Measurements from ENCODE around the gene PARVB.
"Not testable (repeated sequence)": the region's sequence is repeated elsewhere in the genome, so short reads cannot be mapped to it uniquely, and the experiment has no call there.

Gene PARVB

GRCh38 chr22:43999378-43999777 is 24.7 kb upstream of the PARVB start:
- no peak for DNase-seq

DNA sequence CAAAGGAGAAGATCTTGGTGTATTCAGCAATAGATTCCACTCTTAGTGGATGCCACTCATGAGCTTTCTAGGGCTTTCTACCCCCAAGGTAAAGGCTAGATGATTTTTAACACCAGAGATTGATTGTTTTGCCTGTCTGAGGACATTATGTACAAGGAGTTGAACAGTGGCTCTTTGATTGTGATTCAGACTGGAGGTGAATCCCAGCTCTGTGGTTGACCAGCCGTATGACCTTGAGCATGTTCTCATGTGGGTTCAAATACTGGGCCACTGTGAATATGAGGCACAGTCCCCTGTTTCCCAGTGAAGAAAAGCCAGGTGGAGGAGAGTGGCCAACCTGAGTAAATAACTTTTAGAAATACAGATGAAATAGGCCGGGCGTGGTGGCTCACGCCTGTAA is 24.0 kb upstream of the PARVB start:
- no peak for DNase-seq

GRCh38 chr22:44001521-44001920 is 22.6 kb upstream of the PARVB start:
- DNase-seq, result no peak

DNA sequence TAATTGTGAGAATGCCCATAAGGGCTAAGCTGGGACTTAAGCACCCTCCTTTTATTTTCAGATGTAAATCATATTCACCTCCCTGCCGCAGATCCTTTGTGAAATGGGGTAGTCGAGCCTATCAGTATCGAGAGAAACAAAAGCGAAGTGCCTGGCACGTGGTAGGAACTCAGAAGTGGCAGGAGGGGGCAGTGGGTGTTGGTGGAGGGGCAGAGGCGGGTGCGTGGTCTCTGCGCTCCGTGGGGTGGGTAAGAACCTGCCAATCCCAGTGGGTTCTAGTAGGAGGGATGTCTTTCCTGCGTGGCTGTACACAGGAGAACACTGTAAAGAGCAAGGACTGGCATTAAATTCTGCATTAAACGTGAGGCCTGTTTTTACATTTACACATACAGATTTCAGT is 21.8 kb upstream of the PARVB start:
- no peak for DNase-seq

DNA sequence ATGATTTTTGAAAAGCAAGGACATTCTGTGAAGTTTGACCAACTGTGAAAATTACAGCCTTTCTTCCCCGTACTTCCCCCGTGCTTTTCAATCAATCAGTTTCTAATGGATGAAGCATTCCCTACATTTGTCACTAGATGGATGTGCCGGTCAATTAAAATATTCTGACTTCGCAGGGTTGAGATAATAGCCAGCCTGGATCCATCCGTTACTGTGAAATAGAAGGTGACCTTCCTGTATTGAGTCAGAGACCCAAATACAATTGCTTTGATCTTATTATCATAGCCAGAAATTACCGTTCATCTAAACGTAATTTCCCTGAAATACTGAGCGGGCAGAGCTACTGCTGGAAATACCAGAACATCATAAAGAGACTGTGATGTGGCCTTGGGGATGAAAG is 21.1 kb upstream of the PARVB start:
- DNase-seq, result no peak

- no peak for DNase-seq
Observed at GRCh38 chr22:44003405-44004103, 20.5 kb upstream of the PARVB start.

- no peak for DNase-seq
Observed at GRCh38 chr22:44004104-44004460, 20.0 kb upstream of the PARVB start.

- DNase-seq, result no peak
Observed at GRCh38 chr22:44005524-44005923, 18.6 kb upstream of the PARVB start.

- no peak for DNase-seq
Observed at GRCh38 chr22:44012162-44012561, 11.9 kb upstream of the PARVB start.

- DNase-seq, result no peak
Observed at GRCh38 chr22:44012591-44012990, 11.5 kb upstream of the PARVB start.

- no peak for DNase-seq
Observed at GRCh38 chr22:44014241-44014640, 9.9 kb upstream of the PARVB start.

DNA sequence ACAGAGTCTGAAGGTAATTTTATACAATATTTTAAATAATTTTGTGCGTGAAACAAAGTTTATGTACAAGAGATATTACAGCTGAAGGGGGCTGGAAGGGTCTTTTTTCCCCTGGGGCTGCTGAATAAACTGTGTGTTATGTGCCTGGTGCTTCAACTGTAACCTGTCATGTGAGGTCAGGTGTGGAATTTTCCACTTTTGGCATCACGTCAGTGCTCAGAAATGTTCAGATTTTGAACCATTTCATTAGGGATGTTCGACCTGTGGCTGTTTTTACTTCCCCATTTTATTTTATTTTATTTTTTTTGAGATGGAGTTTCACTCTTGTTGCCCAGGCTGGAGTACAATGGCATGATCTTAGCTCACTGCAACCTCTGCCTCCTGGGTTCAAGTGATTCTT is 7.5 kb upstream of the PARVB start:
- DNase-seq, result not testable (repeated sequence)

GRCh38 chr22:44018594-44018993 is 5.5 kb upstream of the PARVB start:
- no peak for DNase-seq

GRCh38 chr22:44019416-44019815 is 4.7 kb upstream of the PARVB start:
- DNase-seq, result no peak

DNA sequence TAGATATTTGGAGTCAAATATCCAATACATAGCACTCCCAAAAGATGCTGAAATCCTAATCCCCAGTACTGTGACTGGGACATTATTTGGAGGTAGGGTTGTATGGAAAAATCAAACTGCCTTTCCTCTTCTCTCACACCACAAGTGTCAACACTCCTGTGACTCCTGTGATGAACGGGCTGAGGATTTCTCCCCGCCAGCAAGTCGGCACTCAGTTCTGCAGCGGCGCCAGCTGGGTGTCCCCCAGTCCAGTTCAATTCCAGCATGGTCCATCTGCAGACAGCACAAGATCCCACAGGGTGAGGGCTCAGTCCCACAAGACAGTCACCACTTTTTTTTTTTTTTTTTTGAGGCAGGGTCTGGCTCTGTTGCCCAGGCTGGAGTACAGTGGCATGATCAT is 4.3 kb upstream of the PARVB start:
- DNase-seq, result no peak

GRCh38 chr22:44020981-44021380 is 3.1 kb upstream of the PARVB start:
- DNase-seq, result no peak

DNA sequence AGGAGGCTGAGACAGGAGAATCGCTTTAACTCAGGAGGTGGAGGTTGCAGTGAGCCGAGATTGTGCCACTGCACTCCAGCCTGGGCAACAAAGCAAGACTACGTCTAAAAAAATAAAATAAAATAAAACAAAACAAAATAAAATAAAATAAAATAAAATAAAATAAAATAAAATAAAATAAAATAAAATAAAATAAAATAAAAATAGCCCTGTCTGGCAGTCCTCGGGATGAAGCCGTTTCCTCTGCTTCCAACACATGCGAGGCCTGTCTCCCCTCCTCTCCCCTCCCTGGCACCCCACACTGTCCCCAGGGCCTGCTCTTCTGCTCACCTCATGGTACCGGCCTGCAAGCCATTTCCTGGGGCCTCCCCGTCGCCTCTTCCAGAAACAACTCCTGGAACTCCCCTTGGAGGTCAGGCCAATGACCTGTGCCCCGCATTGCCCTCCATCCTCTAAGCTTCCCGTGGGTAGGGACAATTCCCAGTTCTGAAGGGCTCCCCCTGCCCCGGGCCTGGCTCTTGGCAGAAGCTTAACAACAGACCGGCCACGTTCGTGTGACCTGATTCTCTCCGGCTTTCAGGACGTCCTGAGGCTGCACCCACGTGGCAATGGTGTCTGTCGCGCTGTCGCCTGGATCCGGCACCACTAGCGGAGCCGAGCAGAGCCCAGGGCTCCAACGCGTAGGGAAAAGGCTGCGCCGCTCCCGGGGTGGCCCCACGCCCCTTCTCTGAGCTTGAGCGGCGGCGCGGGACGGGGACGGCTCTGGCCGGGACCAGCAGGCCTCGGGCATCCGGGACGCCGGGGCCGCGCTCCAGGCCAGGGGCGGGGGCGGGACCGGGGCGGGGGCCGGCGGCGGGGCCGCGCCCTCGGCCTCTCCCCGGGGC is 456 bp upstream of the PARVB start:
- no peak for DNase-seq

DNA sequence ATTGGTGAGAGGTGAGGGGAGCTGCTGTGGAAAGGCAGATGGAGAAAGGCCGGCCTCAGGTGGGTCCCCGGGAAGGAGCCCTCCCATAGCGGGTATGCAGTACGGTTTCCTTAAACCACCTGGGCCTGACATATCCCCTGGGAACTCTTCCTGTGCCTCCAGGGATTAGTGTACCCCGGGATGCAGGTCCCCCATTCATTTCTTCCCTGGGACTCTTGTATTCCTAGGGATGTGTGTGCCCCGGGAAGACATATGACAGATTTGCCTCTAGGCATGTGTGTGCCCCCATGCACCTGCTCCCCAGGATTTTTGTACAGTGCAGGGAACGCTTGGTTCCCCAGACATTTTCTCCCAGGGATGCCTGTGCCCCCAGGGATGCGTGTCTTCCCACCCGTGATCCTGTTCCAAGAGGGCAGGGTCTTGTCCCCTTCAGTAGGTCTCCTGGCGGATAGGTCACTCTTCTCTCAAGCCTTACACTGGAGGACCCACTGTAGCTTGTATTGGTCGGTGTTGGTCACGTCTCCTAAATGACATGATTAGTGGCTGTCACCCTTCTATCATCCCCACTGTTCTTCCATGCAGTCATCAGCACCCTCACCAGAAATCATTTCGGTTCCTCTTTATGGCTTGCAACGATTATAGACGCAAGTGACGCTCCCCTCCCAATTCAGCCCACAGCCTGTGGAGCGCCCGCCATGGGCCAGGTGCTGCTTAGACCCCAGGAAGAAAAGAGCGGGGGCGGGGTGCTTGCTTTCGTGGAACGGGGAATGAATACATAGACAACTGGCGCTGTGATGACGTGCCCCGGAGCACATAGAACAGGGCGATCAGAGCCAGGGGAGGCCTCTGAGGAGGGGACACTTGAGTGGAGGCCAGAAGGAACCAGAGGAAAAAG is 1.3 kb downstream of the PARVB start:
- no peak for DNase-seq

GRCh38 chr22:44026066-44026629 is 2.0 kb downstream of the PARVB start:
- DNase-seq, result no peak

- DNase-seq, result no peak
Observed at GRCh38 chr22:44026630-44027511, 2.8 kb downstream of the PARVB start.

- no peak for DNase-seq
Observed at GRCh38 chr22:44028091-44028490, 4.0 kb downstream of the PARVB start.

DNA sequence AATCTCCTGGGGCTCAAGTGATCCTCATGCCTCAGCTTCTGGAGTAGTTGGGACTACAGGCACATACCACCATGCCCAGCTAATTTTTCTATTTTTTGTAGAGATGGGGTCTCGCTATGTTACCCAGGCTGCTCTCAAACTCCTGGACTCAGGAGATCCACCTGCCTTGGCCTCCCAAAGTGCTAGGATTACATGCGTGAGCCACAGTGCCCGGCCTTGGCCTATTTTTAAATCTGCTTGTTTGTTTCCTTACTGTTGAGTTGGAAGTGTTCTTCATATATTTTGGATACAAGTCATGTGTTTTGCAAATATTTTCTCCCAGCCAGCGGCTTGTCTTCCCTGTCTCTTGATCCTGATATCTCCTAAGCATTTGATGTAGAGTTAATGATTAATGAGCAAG is 5.0 kb downstream of the PARVB start:
- DNase-seq, result no peak

All from NCI-H2171 treated with DMSO at 0.1 percent for 48 hours (cell line).